K562 (cell line): Measurements from ENCODE around the gene TIGD4. TPM values are rescaled to one million over a fixed set of nuclear protein-coding genes. Genes with fewer than 3 reads are reported as not detected.

Experiments used
- ATAC-seq: fragments of 200-7000 bp; cut with Tn5 transposase; 3 replicates; pipeline ENCODE4 v1.9.1; 2020; ENCODE audit warnings: moderate library complexity
- BruUV-seq: library from RNA; stranded (reverse); fragments of 400-500 nt; replicated peaks from 2 replicates; lab custom pipeline; 2021; lab: Mats Ljungman, UMichigan
- CTCF ChIA-PET: fragments of 300-600 bp; formaldehyde crosslinking; extraction: SDS; loops from one replicate; lab custom pipeline; 2021; ENCODE audit warnings: low intra/inter-chr PET ratio; lab: Yijun Ruan, JAX
- POLR2A ChIA-PET: fragments of 300-600, 350-650 bp; sonication (Branson Sonifier 250); formaldehyde crosslinking; extraction: SDS; loops from one replicate; lab custom pipeline; 2021; ENCODE audit warnings: antibody characterized with exemption, inconsistent platforms; lab: Yijun Ruan, JAX
- DNase-seq, 4 experiments: peaks; one replicate each; pipeline versions ENCODE4 v3.0.0 to v3.0.0-alpha.2; 2011 to 2018; ENCODE audit warnings: low spot score in 3 of 4, mixed read lengths in 3 of 4; ENCODE audit errors: extremely low read depth in 1 of 4
- FAIRE-seq: peaks from 2 replicates; lab custom pipeline; 2011; peaks lifted over from hg19 to GRCh38; lab: Jason Lieb, UNC
- H2AFZ ChIP-seq: 2 replicates; pipeline ENCODE4 v1.6.0; 2011; ENCODE audit warnings: low read depth, low read length, control low read depth, inconsistent platforms
- H3K27ac ChIP-seq: fragments of 200-600 bp; 3 replicates; pipeline ENCODE4 v1.8.0; 2011; ENCODE audit warnings: low read depth, mild to moderate bottlenecking, control low read depth, inconsistent platforms, low read length, moderate library complexity, mixed read lengths; ENCODE audit errors: extremely low read depth
- H3K27me3 ChIP-seq, 2 experiments: fragments of 300-600 bp in 1 of 2; 2 replicates in 1 of 2; 3 replicates in 1 of 2; pipeline versions ENCODE4 v1.6.0 to v1.8.0; 2011; ENCODE audit warnings: inconsistent platforms in 2 of 2, low read length in 2 of 2, mild to moderate bottlenecking in 1 of 2, mixed read lengths in 1 of 2, moderate library complexity in 1 of 2; ENCODE audit not compliant: control insufficient read depth in 2 of 2, insufficient read depth in 2 of 2
- H3K36me3 ChIP-seq: fragments of 300-600 bp; 3 replicates; pipeline ENCODE4 v1.8.0; 2011; ENCODE audit warnings: mild to moderate bottlenecking, low read length, inconsistent platforms; ENCODE audit not compliant: control insufficient read depth, insufficient read depth
- H3K4me1 ChIP-seq, 2 experiments: fragments of 200-600 bp in 1 of 2; replicated peaks in 1 of 2; 2 replicates in 1 of 2; 3 replicates in 1 of 2; pipeline versions ENCODE4 v1.5.1 to v1.8.0; 2011; ENCODE audit warnings: inconsistent platforms in 2 of 2, low read length in 2 of 2, mild to moderate bottlenecking in 1 of 2, mixed read lengths in 1 of 2, moderate library complexity in 1 of 2; ENCODE audit not compliant: control insufficient read depth in 2 of 2, insufficient read depth in 2 of 2
- H3K4me2 ChIP-seq: 2 replicates; pipeline ENCODE4 v1.6.1; 2011; ENCODE audit warnings: low read length, control low read depth, inconsistent platforms, mixed read lengths; ENCODE audit not compliant: insufficient read depth
- H3K4me3 ChIP-seq: fragments of 200-600 bp; sonication (generic), shearing (Covaris generic); 2 replicates; pipeline ENCODE4 v1.5.1; 2016; ENCODE audit warnings: control low read depth, inconsistent platforms
- H3K79me2 ChIP-seq: fragments of 200-600 bp; 3 replicates; pipeline ENCODE4 v1.8.0; 2011; ENCODE audit warnings: low read length, inconsistent platforms; ENCODE audit not compliant: control insufficient read depth, insufficient read depth
- H3K9ac ChIP-seq, 2 experiments: 2 replicates each; pipeline versions ENCODE4 v1.6.0 to v1.6.1; 2011; ENCODE audit warnings: low read depth in 2 of 2, low read length in 2 of 2, control low read depth in 1 of 2, inconsistent platforms in 1 of 2, mild to moderate bottlenecking in 1 of 2, mixed read lengths in 1 of 2; ENCODE audit not compliant: insufficient read depth in 1 of 2
- H3K9me1 ChIP-seq: one replicate; pipeline ENCODE4 v1.6.0; 2011; ENCODE audit warnings: inconsistent platforms, mild to moderate bottlenecking, low read length, moderate library complexity; ENCODE audit not compliant: control insufficient read depth, insufficient read depth
- H3K9me3 ChIP-seq: replicated peaks from 2 replicates; pipeline ENCODE4 v1.5.1; 2011; ENCODE audit warnings: low read depth, low read length, inconsistent platforms; ENCODE audit not compliant: control insufficient read depth, insufficient read depth
- H4K20me1 ChIP-seq: replicated peaks from 2 replicates; pipeline ENCODE4 v1.6.1; 2011; ENCODE audit warnings: low read length, inconsistent platforms, mixed read lengths; ENCODE audit not compliant: control insufficient read depth, insufficient read depth
- CCNT2 ChIP-seq: IDR thresholded peaks from 2 replicates; pipeline ENCODE4 v1.6.1; 2011; ENCODE audit warnings: borderline replicate concordance, low read depth, mild to moderate bottlenecking, moderate library complexity, mixed read lengths, low read length; ENCODE audit not compliant: insufficient read length; ENCODE audit errors: extremely low read depth
- ETV5 ChIP-seq: sonication (generic); formaldehyde crosslinking; IDR thresholded peaks from 2 replicates; pipeline ENCODE4 v1.4.0; 2020; ENCODE audit warnings: low read depth, mild to moderate bottlenecking, missing genetic modification reagents
- HMGN3 ChIP-seq: IDR thresholded peaks from 2 replicates; pipeline ENCODE4 v1.6.1; 2011; ENCODE audit warnings: borderline replicate concordance, low read depth, mild to moderate bottlenecking, mixed read lengths, low read length; ENCODE audit not compliant: insufficient read length; ENCODE audit errors: extremely low read depth
- MAFF ChIP-seq: IDR thresholded peaks from 2 replicates; pipeline ENCODE4 v1.6.1; 2012; ENCODE audit warnings: low read length, improper control_type of control experiment
- PYGO2 ChIP-seq: fragments of 450-650 bp; IDR thresholded peaks from 2 replicates; pipeline ENCODE4 v1.6.1; 2016; ENCODE audit warnings: mild to moderate bottlenecking, missing genetic modification characterization, moderate library complexity, missing compliant biosample characterization
- RBFOX2 ChIP-seq: fragments of 200-400 bp; formaldehyde crosslinking; IDR thresholded peaks from 2 replicates; pipeline ENCODE4 v1.6.1; 2017; ENCODE audit warnings: low read depth, mild to moderate bottlenecking, low read length, moderate library complexity
- RUNX1 ChIP-seq: sonication (generic); IDR thresholded peaks from 2 replicates; pipeline ENCODE4 v1.6.1; 2016; ENCODE audit warnings: antibody characterized with exemption, low read depth
- SPI1 ChIP-seq: IDR thresholded peaks from 2 replicates; pipeline ENCODE4 v1.6.1; 2011; ENCODE audit warnings: low read depth, low read length, control low read depth, borderline replicate concordance
- STAT5A ChIP-seq: IDR thresholded peaks from 2 replicates; pipeline ENCODE4 v1.6.1; 2012; ENCODE audit warnings: low read length, inconsistent platforms, borderline replicate concordance
- XRCC4 ChIP-seq: IDR thresholded peaks from one replicate; pipeline ENCODE4 v1.6.1; 2011; ENCODE audit not compliant: insufficient read depth, insufficient read length; ENCODE audit errors: extremely low read depth
- ZNF232 ChIP-seq: sonication (generic); formaldehyde crosslinking; IDR thresholded peaks from 2 replicates; pipeline ENCODE4 v1.8.0; 2022; ENCODE audit warnings: mild to moderate bottlenecking, missing genetic modification reagents
- ZNF57 ChIP-seq: fragments of 450-650 bp; formaldehyde crosslinking; IDR thresholded peaks from 2 replicates; pipeline ENCODE4 v1.4.0; 2020; ENCODE audit warnings: mild to moderate bottlenecking, moderate library complexity
- WGBS: fragments of 100-300 bp; shearing (Covaris generic); methylation state at CpG from one replicate; pipeline ENCODE4 v1.1.6; 2016; ENCODE audit warnings: low coverage, mixed read lengths; ENCODE audit not compliant: insufficient coverage; ENCODE audit errors: missing lambda C conversion rate; 5-methylcytosine and 5-hydroxymethylcytosine counted together
- in situ Hi-C: fragments of 300-500 bp; cut with MboI; formaldehyde crosslinking; loops from 4 replicates; pipeline ENCODE4 v1.15.0; 2018; ENCODE audit warnings: inconsistent platforms, mixed read lengths
- intact Hi-C: fragments of 100-400 bp; cut with micrococcal nuclease; formaldehyde crosslinking; loops from 2 replicates; pipeline ENCODE4 v1.14.2; 2022
- polyA plus RNA-seq, 8 experiments: library from polyadenylated mRNA; depleted of rRNA in 4 of 8; stranded (reverse) in 5 of 8; unstranded in 3 of 8; fragments of >200 nt; fragmentation: Nextera tagmentation in 2 of 8; fragmentation: Illumina TruSeq in 1 of 8; extraction: Ambion mirVana in 2 of 8; extraction: Trizol in 1 of 8; gene quantifications; 2 replicates each; pipeline versions ENCODE4 v1.2.1 to v1.2.3, GENCODE V29; 2011 to 2014; ENCODE audit warnings: inconsistent platforms in 1 of 8, missing spikeins in 1 of 8
- total RNA-seq, 7 experiments: library from RNA; depleted of rRNA in 6 of 7; stranded (reverse); fragments of >200 nt in 6 of 7; fragmentation: Illumina TruSeq in 2 of 7; extraction: Trizol in 2 of 7; gene quantifications; 2 replicates each; pipeline versions ENCODE4 v1.2.1 to v1.2.3, GENCODE V29; 2011 to 2021; ENCODE audit warnings: low replicate concordance in 1 of 7
- TF ChIP-seq, protein P1 (sequence below), 2 experiments: fragments of 450-650 bp in 1 of 2; IDR thresholded peaks; 2 replicates each; pipeline ENCODE4 v1.6.1; 2011 to 2017; ENCODE audit warnings: low read depth in 2 of 2, antibody characterized with exemption in 1 of 2, borderline replicate concordance in 1 of 2, low read length in 1 of 2, mild to moderate bottlenecking in 1 of 2, mixed read lengths in 1 of 2; ENCODE audit not compliant: control insufficient read depth in 1 of 2
- TF ChIP-seq, protein P2 (sequence below): fragments of 450-650 bp; formaldehyde crosslinking; IDR thresholded peaks from 2 replicates; pipeline ENCODE4 v1.4.0; 2022; ENCODE audit warnings: missing genetic modification characterization
- TF ChIP-seq, protein P3 (sequence below): sonication (generic); formaldehyde crosslinking; IDR thresholded peaks from 2 replicates; pipeline ENCODE4 v1.8.1; 2022; ENCODE audit warnings: missing genetic modification reagents
- TF ChIP-seq, protein P4 (sequence below): sonication (generic); formaldehyde crosslinking; IDR thresholded peaks from 2 replicates; pipeline ENCODE4 v1.8.1; 2023; ENCODE audit warnings: mild to moderate bottlenecking, missing genetic modification reagents, moderate library complexity

Gene TIGD4
- total and polyA plus RNA-seq, 9 of the 15 experiments (the other 6 are each of a cell fraction or from before 2014, with no cell fraction given) = 0.07 to 0.28 (median 0.18) TPM

DNA sequence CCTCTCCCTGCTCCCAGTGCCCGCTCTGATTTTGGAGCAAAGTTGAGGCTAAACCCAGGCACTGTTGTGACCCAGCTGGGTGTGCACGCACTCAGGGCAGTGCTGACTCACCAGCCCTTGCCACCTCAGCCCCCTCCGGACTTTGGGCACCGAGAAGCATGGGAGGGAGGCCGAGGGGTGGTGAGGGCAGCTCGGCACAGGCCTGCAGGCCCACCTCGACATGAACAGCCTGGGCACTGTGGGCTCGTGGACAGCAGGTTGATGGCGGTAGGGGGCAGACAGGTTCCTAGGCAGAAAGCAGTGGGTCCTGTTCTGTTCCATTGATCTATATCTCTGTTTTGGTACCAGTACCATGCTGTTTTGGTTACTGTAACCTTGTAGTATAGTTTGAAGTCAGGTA lies 30.9 kb downstream of the TIGD4 start:
- H3K9me1 ChIP-seq = no peaks in the 10 kb centered on the region
- no peak overlapping the region for H3K4me3 ChIP-seq
- H3K27me3 ChIP-seq = peaks cover under 1 to 13% of the 10 kb centered on the region in 2 experiments; a peak in 3 of 5 replicates
- H3K36me3 ChIP-seq = no peaks in the 10 kb centered on the region
- no peaks in the 10 kb centered on the region for H4K20me1 ChIP-seq
- no peak overlapping the region for H3K4me2 ChIP-seq
- no peak for DNase-seq
- in situ Hi-C loops (no loop called here), intact Hi-C loops (no loop called here)
- no peak overlapping the region for H2AFZ ChIP-seq
- no peaks in the 10 kb centered on the region; the same call in 1 of the 2 replicates for H3K9me3 ChIP-seq
- peaks cover 0 to 6% of the 10 kb centered on the region in 2 experiments; a peak in 1 of 5 replicates for H3K4me1 ChIP-seq
- ATAC-seq = no peak
- no peak overlapping the region for H3K9ac ChIP-seq
- H3K27ac ChIP-seq = no peak overlapping the region
- ChIA-PET POLR2A (no interaction called here), CTCF (no interaction called here)
- no TSS peak for BruUV-seq
- no peaks in the 10 kb centered on the region for H3K79me2 ChIP-seq
- 0% methylated on average over 8 of the region's 9 CpGs for WGBS
- FAIRE-seq = no peak
- TF ChIP-seq HMGN3 (no peak), XRCC4 (no peak), STAT5A (no peak), ZNF57 (CRISPR knock-in tag) (no peak), SPI1 (no peak), MAFF (no peak), ETV5 (CRISPR knock-in tag) (no peak), RUNX1 (no peak), RBFOX2 (no peak), ZNF232 (CRISPR knock-in tag) (no peak), CCNT2 (no peak), PYGO2 (tag) (no peak)
- TF ChIP-seq, protein P1, sequence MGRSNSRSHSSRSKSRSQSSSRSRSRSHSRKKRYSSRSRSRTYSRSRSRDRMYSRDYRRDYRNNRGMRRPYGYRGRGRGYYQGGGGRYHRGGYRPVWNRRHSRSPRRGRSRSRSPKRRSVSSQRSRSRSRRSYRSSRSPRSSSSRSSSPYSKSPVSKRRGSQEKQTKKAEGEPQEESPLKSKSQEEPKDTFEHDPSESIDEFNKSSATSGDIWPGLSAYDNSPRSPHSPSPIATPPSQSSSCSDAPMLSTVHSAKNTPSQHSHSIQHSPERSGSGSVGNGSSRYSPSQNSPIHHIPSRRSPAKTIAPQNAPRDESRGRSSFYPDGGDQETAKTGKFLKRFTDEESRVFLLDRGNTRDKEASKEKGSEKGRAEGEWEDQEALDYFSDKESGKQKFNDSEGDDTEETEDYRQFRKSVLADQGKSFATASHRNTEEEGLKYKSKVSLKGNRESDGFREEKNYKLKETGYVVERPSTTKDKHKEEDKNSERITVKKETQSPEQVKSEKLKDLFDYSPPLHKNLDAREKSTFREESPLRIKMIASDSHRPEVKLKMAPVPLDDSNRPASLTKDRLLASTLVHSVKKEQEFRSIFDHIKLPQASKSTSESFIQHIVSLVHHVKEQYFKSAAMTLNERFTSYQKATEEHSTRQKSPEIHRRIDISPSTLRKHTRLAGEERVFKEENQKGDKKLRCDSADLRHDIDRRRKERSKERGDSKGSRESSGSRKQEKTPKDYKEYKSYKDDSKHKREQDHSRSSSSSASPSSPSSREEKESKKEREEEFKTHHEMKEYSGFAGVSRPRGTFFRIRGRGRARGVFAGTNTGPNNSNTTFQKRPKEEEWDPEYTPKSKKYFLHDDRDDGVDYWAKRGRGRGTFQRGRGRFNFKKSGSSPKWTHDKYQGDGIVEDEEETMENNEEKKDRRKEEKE (IDR thresholded peaks at IDR 0.05; ENCODE audit: borderline replicate concordance in 1 of 2, control insufficient read depth in 1 of 2, low read depth in 2 of 2, low read length in 1 of 2) = no peak
- TF ChIP-seq, protein P2, sequence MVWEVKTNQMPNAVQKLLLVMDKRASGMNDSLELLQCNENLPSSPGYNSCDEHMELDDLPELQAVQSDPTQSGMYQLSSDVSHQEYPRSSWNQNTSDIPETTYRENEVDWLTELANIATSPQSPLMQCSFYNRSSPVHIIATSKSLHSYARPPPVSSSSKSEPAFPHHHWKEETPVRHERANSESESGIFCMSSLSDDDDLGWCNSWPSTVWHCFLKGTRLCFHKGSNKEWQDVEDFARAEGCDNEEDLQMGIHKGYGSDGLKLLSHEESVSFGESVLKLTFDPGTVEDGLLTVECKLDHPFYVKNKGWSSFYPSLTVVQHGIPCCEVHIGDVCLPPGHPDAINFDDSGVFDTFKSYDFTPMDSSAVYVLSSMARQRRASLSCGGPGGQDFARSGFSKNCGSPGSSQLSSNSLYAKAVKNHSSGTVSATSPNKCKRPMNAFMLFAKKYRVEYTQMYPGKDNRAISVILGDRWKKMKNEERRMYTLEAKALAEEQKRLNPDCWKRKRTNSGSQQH (CRISPR knock-in tag) = no peak
- TF ChIP-seq, protein P3, sequence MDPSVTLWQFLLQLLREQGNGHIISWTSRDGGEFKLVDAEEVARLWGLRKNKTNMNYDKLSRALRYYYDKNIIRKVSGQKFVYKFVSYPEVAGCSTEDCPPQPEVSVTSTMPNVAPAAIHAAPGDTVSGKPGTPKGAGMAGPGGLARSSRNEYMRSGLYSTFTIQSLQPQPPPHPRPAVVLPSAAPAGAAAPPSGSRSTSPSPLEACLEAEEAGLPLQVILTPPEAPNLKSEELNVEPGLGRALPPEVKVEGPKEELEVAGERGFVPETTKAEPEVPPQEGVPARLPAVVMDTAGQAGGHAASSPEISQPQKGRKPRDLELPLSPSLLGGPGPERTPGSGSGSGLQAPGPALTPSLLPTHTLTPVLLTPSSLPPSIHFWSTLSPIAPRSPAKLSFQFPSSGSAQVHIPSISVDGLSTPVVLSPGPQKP = no peak
- TF ChIP-seq, protein P4, sequence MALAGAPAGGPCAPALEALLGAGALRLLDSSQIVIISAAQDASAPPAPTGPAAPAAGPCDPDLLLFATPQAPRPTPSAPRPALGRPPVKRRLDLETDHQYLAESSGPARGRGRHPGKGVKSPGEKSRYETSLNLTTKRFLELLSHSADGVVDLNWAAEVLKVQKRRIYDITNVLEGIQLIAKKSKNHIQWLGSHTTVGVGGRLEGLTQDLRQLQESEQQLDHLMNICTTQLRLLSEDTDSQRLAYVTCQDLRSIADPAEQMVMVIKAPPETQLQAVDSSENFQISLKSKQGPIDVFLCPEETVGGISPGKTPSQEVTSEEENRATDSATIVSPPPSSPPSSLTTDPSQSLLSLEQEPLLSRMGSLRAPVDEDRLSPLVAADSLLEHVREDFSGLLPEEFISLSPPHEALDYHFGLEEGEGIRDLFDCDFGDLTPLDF (CRISPR knock-in tag) = no peak
